Testis (tissue), 2 donors: ENCODE results near the gene GPC1.

ENCODE experiments used
- CTCF ChIP-seq, 3 experiments: fragments of 450-650 bp in 2 of 3; fragments of 200-600 bp in 1 of 3; sonication (generic) in 1 of 3; IDR thresholded peaks; one replicate each; pipeline ENCODE4 v1.5.1; 2016 to 2019; ENCODE audit warnings: antibody characterized with exemption in 3 of 3, mild to moderate bottlenecking in 2 of 3, moderate library complexity in 1 of 3
- POLR2A ChIP-seq: fragments of 450-650 bp; IDR thresholded peaks from one replicate; pipeline ENCODE4 v1.6.1; 2017; ENCODE audit warnings: antibody characterized with exemption, mild to moderate bottlenecking, moderate library complexity

- TF ChIP-seq CTCF (IDR thresholded peaks at IDR 0.05), result no peak
- TF ChIP-seq POLR2A, result no peak
These were observed 11.3 kb downstream of the GPC1 start for GRCh38 chr2:240446664-240447175.
